Tibial nerve (tissue), 4 donors: Measurements from ENCODE around the gene TMEM271. TPM values are rescaled to one million over a fixed set of nuclear protein-coding genes. Genes with fewer than 3 reads are reported as not detected.

ENCODE experiments used
- DNase-seq, 2 donors: peaks; one replicate each; pipeline ENCODE4 v3.0.0-alpha.2; 2019; ENCODE audit warnings: low spot score in 2 of 2
- H3K27ac ChIP-seq, 4 donors: fragments of 200-600 bp; sonication (generic) in 3 of 4; one replicate each; pipeline ENCODE4 v1.5.1; 2017 to 2019; ENCODE audit warnings: mild to moderate bottlenecking in 1 of 4
- H3K27me3 ChIP-seq, 2 donors: fragments of 200-600 bp; sonication (generic) in 1 of 2; one replicate each; pipeline versions ENCODE4 v1.5.1 to v1.6.0; 2017 to 2019
- H3K36me3 ChIP-seq, 3 donors: fragments of 200-600 bp; sonication (generic); one replicate each; pipeline ENCODE4 v1.5.1; 2018 to 2019
- H3K4me1 ChIP-seq, 4 donors: fragments of 200-600 bp; sonication (generic) in 3 of 4; one replicate each; pipeline ENCODE4 v1.5.1; 2017 to 2019
- H3K4me3 ChIP-seq, 4 donors: fragments of 200-600 bp; sonication (generic) in 3 of 4; one replicate each; pipeline ENCODE4 v1.5.1; 2017 to 2019; ENCODE audit warnings: mild to moderate bottlenecking in 1 of 4, moderate library complexity in 1 of 4
- H3K9me3 ChIP-seq, 4 donors: fragments of 200-600 bp; sonication (generic) in 3 of 4; one replicate each; pipeline ENCODE4 v1.5.1; 2017 to 2019
- EP300 ChIP-seq, 2 donors: sonication (generic); formaldehyde crosslinking; IDR thresholded peaks; one replicate each; pipeline ENCODE4 v1.6.1; 2017; ENCODE audit warnings: antibody characterized with exemption in 2 of 2, mild to moderate bottlenecking in 1 of 2
- POLR2A ChIP-seq, 2 donors: fragments of 450-650 bp; IDR thresholded peaks; one replicate each; pipeline ENCODE4 v1.6.1; 2017; ENCODE audit warnings: antibody characterized with exemption in 2 of 2, mild to moderate bottlenecking in 2 of 2, moderate library complexity in 2 of 2
- WGBS, 2 donors: methylation state at CpG; one replicate each; pipeline ENCODE4 v1.1.5; 2018; 5-methylcytosine and 5-hydroxymethylcytosine counted together
- total RNA-seq, 4 donors: library from RNA; depleted of rRNA; stranded (reverse); fragments of >200 nt; gene quantifications; one replicate each; pipeline ENCODE4 v1.1.0, GENCODE V29; 2016
- TF ChIP-seq, protein P1 (sequence below), 5 experiments: fragments of 200-600 bp in 3 of 5; fragments of 450-650 bp in 2 of 5; sonication (generic) in 3 of 5; IDR thresholded peaks; one replicate each; pipeline ENCODE4 v1.5.1; 2016 to 2019; ENCODE audit warnings: antibody characterized with exemption in 5 of 5, mild to moderate bottlenecking in 3 of 5, moderate library complexity in 2 of 5

The TMEM271 gene
- total RNA-seq, 4 donors from 2014 or later = not detected

DNA sequence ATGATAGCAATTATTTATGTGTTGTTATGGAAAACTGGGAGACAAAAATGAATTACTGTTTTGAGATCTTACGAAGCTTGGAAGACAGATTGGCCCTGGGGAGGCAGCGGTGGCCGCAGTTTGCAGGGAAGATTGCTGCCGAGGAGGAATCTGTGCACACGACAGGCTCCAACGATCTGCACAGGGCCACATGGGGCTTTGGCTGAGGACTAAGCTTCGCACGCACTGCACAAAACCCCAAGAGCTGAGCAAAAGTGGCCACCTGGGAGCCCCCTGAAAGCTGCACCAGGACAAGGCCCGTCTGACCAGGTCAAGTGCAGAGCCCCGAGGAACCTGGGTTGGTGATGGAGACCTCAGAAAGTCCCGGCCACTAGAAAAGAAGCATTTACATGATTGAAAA lies 44.1 kb upstream of the TMEM271 start:
- DNase-seq = no peak
- Histone ChIP-seq H3K27ac (no peak overlapping the region), H3K4me3 (no peak overlapping the region), H3K36me3 (no peaks in the 10 kb centered on the region), H3K4me1 (no peaks in the 10 kb centered on the region), H3K9me3 (no peaks in the 10 kb centered on the region), H3K27me3 (no peaks in the 10 kb centered on the region)
- WGBS, 2 donors = 80 to 82% methylated on average over 11 of the region's 11 CpGs
- TF ChIP-seq POLR2A (IDR thresholded peaks at IDR 0.05) = no peak
- TF ChIP-seq EP300 (IDR thresholded peaks at IDR 0.05) = no peak
- TF ChIP-seq, protein P1, sequence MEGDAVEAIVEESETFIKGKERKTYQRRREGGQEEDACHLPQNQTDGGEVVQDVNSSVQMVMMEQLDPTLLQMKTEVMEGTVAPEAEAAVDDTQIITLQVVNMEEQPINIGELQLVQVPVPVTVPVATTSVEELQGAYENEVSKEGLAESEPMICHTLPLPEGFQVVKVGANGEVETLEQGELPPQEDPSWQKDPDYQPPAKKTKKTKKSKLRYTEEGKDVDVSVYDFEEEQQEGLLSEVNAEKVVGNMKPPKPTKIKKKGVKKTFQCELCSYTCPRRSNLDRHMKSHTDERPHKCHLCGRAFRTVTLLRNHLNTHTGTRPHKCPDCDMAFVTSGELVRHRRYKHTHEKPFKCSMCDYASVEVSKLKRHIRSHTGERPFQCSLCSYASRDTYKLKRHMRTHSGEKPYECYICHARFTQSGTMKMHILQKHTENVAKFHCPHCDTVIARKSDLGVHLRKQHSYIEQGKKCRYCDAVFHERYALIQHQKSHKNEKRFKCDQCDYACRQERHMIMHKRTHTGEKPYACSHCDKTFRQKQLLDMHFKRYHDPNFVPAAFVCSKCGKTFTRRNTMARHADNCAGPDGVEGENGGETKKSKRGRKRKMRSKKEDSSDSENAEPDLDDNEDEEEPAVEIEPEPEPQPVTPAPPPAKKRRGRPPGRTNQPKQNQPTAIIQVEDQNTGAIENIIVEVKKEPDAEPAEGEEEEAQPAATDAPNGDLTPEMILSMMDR (IDR thresholded peaks at IDR 0.05) = no peak

DNA sequence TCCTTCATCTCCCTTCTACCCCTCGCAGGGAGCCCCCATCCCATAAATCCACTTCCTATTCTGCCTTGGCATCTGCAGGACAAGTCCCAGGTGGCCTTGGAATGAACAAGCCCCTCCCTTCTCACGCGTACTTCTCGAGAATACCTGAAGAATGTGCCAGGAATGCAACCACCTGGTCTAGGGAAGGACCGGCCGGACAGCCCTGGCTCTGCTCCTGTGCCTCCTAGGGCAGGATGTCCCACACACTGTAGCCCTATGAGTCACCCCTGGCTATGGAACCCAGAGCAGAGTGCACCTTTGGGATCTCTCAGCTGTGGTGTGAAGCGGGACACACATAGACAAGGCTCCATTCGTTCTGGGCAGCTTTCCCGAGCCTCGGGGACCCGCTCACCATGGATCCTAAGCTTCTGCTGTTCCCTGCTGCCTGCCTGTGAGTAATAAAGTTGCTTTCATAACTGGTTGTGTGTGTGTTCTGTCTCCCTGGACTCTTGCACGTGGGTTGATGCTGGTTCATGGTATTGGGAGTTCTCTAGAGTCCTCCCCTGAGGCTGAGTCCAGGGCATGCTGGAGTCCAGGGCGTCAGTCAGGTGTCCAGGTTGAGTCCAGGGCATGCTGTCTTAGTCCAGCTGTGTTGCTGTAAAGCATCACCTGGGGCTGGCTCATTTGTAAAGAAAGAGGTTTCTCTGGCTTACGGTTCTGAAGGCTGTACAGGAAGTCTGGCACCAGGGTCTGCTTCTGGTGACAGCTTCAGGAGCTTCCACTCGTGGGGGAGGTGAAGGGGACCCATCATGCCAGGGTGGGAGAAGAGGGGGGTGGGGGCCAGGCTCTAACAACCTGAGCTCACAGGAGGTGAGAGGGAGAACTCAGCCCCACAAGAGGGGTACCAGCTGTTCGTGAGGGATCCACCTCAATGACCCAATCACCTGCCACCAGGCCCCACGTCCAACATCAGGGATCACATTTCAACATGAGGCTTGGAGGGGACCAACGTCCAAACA lies 41.8 kb upstream of the TMEM271 start:
- no peaks in the 10 kb centered on the region for H3K36me3 ChIP-seq
- WGBS, 2 donors = 60 to 70% methylated on average over 17 to 18 of the region's 18 CpGs
- H3K27me3 ChIP-seq = no peaks in the 10 kb centered on the region
- H3K9me3 ChIP-seq = no peaks in the 10 kb centered on the region
- no peak for DNase-seq
- H3K27ac ChIP-seq = no peak overlapping the region
- TF ChIP-seq POLR2A (IDR thresholded peaks at IDR 0.05) = no peak
- TF ChIP-seq, protein P1 (IDR thresholded peaks at IDR 0.05) = no peak
- TF ChIP-seq EP300 (IDR thresholded peaks at IDR 0.05) = no peak
- H3K4me3 ChIP-seq = no peak overlapping the region
- no peaks in the 10 kb centered on the region for H3K4me1 ChIP-seq

DNA sequence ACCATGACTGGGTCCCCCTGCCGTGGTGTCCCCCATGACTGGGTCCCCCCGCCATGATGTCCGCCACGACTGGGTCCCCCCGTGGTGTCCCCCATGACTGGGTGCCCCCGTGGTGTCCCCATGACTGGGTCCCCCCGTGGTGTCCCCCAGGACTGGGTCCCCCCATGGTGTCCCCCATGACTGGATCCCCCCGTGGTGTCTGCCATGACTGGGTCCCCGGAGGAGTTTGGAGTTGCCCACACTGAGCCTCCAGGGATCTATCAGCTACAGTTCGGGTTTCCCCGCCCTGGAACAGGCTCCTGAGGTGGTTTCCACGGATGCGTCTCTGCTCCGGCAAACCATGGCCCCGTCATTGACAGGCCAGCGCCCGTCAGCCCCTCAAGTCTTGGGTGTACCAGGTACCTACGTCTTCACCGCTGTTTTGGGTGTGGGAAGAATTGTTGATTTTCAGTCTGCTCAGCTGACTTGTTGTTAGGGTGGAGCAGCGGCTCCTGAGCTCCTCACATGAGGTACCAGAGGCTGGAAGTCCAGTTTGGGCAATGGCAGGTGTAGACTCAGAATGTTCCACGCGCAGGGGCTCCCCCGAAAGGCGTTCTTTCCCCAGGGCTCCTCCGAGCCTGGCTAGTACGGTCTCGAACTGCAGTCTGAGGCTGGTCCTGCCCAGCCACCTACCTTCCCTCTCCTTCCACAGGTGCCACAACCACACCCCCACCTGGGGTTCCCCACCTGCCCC lies 41.0 kb upstream of the TMEM271 start:
- Histone ChIP-seq H3K4me3 (no peak overlapping the region), H3K27me3 (no peaks in the 10 kb centered on the region), H3K27ac (no peak overlapping the region), H3K4me1 (no peaks in the 10 kb centered on the region), H3K9me3 (no peaks in the 10 kb centered on the region), H3K36me3 (no peaks in the 10 kb centered on the region)
- DNase-seq = no peak
- TF ChIP-seq, protein P1 (IDR thresholded peaks at IDR 0.05) = no peak
- no peak for TF ChIP-seq POLR2A (IDR thresholded peaks at IDR 0.05)
- 94 to 95% methylated on average over 23 to 24 of the region's 27 CpGs for WGBS, 2 donors

DNA sequence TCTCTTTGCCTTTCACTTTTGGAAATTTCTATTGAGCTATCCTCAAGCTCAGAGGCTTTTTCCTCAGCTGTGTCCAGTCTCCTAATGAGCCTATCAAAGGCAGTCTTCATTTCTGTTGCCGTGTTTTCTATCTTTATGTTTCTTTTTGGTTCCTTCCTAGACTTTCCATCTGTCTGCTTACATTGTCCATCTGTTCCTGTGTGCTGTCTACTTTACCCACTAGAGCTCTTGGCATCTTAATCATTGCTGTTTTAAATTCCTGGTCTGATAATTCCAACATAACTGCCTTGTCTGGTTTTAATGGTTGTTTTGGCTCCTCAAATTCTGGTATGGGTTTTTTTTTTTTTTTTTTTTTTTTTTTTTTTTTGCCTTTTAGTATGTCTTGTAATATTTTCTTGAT lies 40.0 kb upstream of the TMEM271 start:
- H3K4me1 ChIP-seq = no peaks in the 10 kb centered on the region
- no peaks in the 10 kb centered on the region for H3K36me3 ChIP-seq
- 75 to 95% methylated on average over 1 of the region's 1 CpG for WGBS, 2 donors
- TF ChIP-seq, protein P1 (IDR thresholded peaks at IDR 0.05) = no peak
- TF ChIP-seq POLR2A (IDR thresholded peaks at IDR 0.05) (no peak), EP300 (IDR thresholded peaks at IDR 0.05) (no peak)
- no peak overlapping the region for H3K4me3 ChIP-seq
- H3K27me3 ChIP-seq = no peaks in the 10 kb centered on the region
- H3K9me3 ChIP-seq = no peaks in the 10 kb centered on the region
- no peak for DNase-seq
- no peak overlapping the region for H3K27ac ChIP-seq

DNA sequence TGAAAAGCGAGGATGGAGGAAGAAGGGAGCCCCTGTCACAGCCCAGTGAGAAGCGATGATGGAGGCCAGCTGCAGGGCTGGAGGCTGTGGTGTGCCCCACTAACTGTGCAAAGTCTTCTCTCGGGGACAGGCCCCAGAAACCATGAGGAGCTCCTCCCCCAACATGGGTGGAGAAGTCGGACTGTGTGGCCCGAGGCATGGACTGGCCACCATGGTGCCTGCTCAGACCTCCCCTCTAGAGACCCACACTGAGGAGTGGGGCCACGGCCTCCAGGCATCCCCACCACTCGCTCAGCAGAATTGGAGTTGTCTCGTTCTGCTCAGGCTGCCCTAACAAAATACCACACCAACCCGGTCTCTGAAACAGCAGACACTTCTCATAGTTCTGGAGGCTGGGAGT lies 37.0 kb upstream of the TMEM271 start:
- peaks cover 0 to 6% (median 0%) of the 10 kb centered on the region in 4 donors for H3K9me3 ChIP-seq
- no peak for DNase-seq
- H3K27ac ChIP-seq = no peak overlapping the region
- WGBS, 2 donors = 82 to 92% methylated on average over 4 to 9 of the region's 9 CpGs
- TF ChIP-seq, protein P1 (IDR thresholded peaks at IDR 0.05) = no peak
- TF ChIP-seq EP300 (IDR thresholded peaks at IDR 0.05) = no peak
- no peak for TF ChIP-seq POLR2A (IDR thresholded peaks at IDR 0.05)
- no peaks in the 10 kb centered on the region for H3K4me1 ChIP-seq
- no peaks in the 10 kb centered on the region for H3K36me3 ChIP-seq
- no peaks in the 10 kb centered on the region for H3K27me3 ChIP-seq
- no peak overlapping the region for H3K4me3 ChIP-seq
